ENCODE results near the gene PPP2R2D. TPM values are rescaled to one million over a fixed set of nuclear protein-coding genes. Genes with fewer than 3 reads are reported as not detected.

PPP2R2D gene
- total RNA-seq, 1 donor, result 33.4 TPM

DNA sequence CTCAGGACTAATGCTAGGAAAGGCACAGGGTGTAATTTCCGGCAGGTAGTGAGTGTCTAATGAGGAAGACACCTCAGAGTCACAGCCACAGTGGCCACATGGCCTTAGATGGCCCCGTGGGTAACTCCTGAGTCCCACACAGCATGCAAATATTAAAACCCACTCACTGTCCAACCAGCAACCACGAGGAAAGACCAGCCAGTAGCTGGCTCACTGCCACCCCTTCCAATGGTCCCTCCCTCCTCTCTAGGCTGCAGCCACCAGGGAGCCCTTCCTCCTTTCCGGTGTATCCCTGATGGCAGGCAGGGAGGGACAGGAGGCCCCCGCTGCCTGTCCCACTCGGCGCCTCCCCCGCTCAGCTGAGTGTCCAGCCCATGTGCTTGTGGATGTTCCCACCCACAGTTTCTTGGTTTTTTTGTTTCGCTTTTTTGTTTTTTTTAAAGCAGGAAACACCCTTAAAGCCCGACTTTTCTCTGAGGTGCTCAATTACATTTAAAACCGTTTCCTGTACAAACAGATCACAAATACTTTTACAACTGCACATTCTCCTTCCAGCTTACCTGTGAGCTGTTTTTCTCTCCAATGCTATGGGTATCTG lies 71.8 kb downstream of the PPP2R2D start:
- peaks cover 20% of the 10 kb centered on the region for H3K4me1 ChIP-seq (ENCODE audit: insufficient read depth, low read length)

DNA sequence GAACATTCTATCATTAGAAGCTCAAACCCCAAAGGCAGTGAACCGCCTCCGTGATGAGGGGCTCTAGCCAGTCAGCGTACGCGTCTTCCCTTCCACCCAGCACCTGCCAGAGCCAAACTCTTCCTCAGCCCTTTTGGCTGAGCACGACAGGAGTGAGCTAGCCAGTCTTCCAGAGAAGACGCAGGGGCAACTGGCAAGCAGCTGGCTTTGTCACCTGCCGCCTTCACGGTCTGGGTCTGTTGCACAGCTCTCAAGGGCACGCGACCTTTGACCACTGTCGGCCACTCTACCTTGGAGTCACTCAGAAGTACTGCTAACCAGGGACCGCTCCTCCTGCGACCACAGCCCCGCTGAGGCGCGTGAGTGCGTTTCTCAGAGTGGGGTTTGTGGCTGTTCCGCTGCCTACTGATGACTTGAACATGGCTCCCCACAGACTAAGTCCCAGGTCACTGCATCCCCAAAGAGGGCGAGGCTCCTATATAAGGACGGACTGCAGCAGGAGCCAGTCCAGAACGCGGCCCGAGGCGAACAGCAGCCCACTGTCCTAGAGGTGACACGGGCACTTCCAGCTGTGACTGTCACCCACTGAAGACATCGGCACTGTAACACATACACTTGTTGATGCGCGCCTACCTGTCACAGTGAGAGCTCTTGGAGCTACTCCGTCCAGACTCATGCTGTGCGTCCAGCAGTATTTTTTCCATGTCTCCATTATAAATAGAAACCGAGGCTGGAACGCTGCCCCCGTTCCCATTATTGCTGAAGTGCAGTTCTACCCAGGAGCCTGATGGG lies 72.5 kb downstream of the PPP2R2D start:
- no peaks in the 10 kb centered on the region for H3K9me3 ChIP-seq (ENCODE audit: low read depth, low read length)
- H3K4me3 ChIP-seq (ENCODE audit: low read length), result no peak overlapping the region
- H3K4me1 ChIP-seq (ENCODE audit: insufficient read depth, low read length), result peaks cover 20% of the 10 kb centered on the region
- H3K27me3 ChIP-seq (ENCODE audit: insufficient read depth, low read length), result no peaks in the 10 kb centered on the region

More for the DNA sequence above, 71.8 kb downstream of the PPP2R2D start:
- H3K4me3 ChIP-seq (ENCODE audit: low read length), result no peak overlapping the region
- no peaks in the 10 kb centered on the region for H3K27me3 ChIP-seq (ENCODE audit: insufficient read depth, low read length)
- H3K9me3 ChIP-seq (ENCODE audit: low read depth, low read length), result no peaks in the 10 kb centered on the region

DNA sequence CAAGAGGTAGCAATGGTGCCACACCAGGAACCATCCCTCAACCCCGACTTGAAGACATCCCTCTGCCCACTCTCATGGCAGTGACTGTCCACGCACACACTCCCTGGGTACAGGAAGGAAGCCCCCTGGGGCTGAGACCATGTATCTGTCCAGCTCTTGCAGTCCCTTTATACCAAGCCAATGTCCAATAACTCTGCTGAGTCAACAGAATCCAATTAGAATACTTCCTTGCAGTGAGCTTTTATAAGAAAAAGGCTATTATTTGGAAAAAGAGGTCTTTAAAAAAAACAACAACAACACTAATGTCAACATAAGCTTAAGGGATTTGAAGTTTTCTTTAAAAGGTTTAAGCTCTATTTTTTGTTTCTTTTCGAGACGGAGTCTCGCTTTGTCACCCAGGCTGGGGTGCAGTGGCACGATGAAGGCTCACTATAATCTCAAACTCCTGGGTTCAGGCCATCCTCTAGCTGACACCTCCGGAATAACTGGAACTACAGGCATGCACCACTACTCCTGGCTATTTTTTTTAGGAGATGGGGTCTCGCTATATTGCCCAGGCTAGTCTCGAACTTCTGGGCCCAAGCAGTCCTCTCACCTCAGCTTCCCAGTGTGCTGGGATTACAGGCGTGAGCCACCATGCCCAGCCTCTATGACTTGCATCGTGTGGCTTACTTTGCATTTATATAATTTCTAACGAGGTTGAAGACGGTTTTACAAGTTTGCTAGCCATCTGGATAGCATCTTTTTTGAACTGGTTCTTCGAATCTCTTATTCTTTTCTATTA lies 73.4 kb downstream of the PPP2R2D start:
- peaks cover 2% of the 10 kb centered on the region for H3K27me3 ChIP-seq (ENCODE audit: insufficient read depth, low read length)
- H3K9me3 ChIP-seq (ENCODE audit: low read depth, low read length), result no peaks in the 10 kb centered on the region
- no peak overlapping the region for H3K4me3 ChIP-seq (ENCODE audit: low read length)
- H3K4me1 ChIP-seq (ENCODE audit: insufficient read depth, low read length), result peaks cover 20% of the 10 kb centered on the region

DNA sequence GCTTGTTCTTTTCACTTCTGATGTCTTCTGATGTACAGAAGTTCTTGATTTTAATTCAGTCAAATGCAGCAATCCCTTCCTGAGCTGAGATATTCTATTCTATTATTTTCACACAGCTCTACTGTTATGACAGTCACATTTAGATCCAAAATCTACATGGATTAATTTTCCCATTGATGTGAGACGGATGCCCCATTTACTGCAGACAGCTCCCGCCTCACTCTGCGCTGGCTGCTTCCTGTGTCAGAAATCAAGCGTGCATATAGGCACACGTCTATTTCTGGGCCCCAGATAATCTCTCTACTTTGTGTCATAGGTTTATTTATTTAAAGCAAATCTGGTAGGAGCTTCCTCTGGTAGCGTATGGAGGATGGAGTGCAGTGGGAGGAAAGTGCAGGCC lies 74.2 kb downstream of the PPP2R2D start:
- Histone ChIP-seq H3K4me1 (ENCODE audit: insufficient read depth, low read length) (peaks cover 25% of the 10 kb centered on the region), H3K4me3 (ENCODE audit: low read length) (no peak overlapping the region), H3K27me3 (ENCODE audit: insufficient read depth, low read length) (peaks cover 2% of the 10 kb centered on the region), H3K9me3 (ENCODE audit: low read depth, low read length) (no peaks in the 10 kb centered on the region)

DNA sequence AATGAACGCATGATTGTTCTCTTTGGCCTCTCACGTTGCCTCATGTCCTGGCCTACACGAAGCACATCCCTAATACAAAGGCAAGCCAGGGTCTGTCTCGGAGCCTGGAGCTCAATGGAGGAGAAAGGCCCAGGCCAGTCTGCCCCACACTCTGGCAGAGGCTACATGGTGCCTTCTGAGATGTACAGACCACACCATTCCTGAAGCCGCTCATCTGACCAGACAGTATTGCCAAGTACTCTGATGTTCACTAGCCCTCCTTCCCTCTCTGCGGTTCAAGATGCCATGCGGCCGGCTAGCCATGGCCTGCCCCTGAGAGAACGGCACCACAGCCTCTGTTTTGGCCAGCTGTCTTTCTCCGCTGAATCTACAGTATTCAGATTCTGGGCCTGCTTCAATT lies 75.0 kb downstream of the PPP2R2D start:
- Histone ChIP-seq H3K9me3 (ENCODE audit: low read depth, low read length) (no peaks in the 10 kb centered on the region), H3K27me3 (ENCODE audit: insufficient read depth, low read length) (peaks cover 4% of the 10 kb centered on the region), H3K4me3 (ENCODE audit: low read length) (no peak overlapping the region), H3K4me1 (ENCODE audit: insufficient read depth, low read length) (peaks cover 29% of the 10 kb centered on the region)

DNA sequence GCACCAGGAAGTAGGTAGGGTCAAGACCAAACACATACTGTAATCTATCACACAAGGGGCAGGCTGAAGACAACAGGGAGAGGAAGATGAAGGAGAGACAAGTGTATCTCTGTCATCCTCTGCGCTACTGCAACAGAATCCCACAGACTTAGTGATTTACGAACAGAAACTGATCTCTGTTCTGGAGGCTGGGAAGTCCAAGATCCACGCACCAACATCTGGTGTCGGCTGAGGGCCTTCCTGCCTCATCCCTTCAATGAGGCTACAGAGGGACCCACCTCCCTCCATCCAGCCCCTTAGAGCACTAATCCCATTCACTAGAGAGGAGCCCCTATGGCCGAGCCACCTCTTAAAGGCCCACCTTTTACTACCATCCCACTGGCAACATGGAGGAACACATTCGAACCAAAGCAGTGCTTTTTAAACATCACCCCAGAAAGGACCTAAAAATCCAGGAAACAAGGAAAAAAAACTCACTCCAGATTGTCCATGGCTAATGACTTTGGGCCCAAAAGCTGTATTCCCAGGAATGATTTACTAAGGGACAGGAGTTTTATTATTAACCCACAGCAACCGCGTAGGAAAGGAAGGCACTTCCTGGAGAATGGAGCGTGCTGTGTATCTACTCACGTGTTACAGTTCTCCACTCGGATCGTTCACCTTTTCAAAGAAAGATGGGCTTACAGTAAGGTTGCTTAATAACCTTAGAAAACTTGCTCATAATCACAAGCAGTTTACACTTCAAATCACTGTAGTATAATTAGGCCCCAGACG lies 76.7 kb downstream of the PPP2R2D start:
- peaks cover 29% of the 10 kb centered on the region for H3K4me1 ChIP-seq (ENCODE audit: insufficient read depth, low read length)

DNA sequence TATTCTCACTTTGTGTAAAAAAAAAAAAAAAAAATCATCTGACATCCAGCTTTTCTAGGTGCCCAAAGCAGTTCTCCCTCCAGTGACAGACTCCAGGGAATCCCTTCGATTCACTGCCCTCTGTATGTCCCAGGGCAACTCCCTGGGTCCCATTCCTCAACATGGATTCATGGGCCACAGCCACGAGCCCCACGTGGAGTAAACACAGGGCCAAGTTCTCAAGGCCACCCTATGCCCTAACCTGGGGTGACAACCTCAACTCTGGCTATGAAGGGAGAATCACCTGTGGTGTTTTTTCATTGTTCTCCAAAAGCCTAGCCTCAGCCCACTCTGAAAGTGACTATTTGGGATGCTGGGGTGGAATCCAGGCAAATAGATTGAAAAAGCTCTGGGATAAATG lies 77.6 kb downstream of the PPP2R2D start:
- Histone ChIP-seq H3K4me3 (ENCODE audit: low read length) (no peak overlapping the region), H3K27me3 (ENCODE audit: insufficient read depth, low read length) (peaks cover 18% of the 10 kb centered on the region), H3K4me1 (ENCODE audit: insufficient read depth, low read length) (peaks cover 28% of the 10 kb centered on the region), H3K9me3 (ENCODE audit: low read depth, low read length) (no peaks in the 10 kb centered on the region)

More for the DNA sequence above, 76.7 kb downstream of the PPP2R2D start:
- H3K27me3 ChIP-seq (ENCODE audit: insufficient read depth, low read length), result peaks cover 11% of the 10 kb centered on the region
- H3K9me3 ChIP-seq (ENCODE audit: low read depth, low read length), result no peaks in the 10 kb centered on the region
- no peak overlapping the region for H3K4me3 ChIP-seq (ENCODE audit: low read length)

DNA sequence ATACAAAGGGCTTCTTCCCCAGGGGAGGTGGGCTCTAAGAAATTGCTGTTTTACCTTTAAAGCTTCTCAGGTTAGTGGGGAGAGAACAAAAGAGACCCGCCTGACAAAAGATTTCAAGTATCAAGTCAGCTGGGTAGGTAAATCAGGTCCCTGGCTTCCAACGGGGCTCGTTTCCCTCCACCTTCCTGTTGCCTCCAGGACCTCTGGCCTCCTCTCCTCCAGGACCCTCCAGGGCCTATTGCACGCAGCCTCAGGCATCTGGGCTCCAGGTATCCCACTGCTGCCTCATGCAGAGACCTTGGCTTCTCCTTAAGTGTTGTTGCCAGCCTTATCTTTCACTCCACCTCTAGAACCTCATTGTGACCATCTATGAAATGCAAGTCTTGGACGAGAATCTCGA lies 78.0 kb downstream of the PPP2R2D start:
- Histone ChIP-seq H3K4me3 (ENCODE audit: low read length) (no peak overlapping the region), H3K9me3 (ENCODE audit: low read depth, low read length) (no peaks in the 10 kb centered on the region), H3K4me1 (ENCODE audit: insufficient read depth, low read length) (peaks cover 23% of the 10 kb centered on the region), H3K27me3 (ENCODE audit: insufficient read depth, low read length) (peaks cover 18% of the 10 kb centered on the region)

DNA sequence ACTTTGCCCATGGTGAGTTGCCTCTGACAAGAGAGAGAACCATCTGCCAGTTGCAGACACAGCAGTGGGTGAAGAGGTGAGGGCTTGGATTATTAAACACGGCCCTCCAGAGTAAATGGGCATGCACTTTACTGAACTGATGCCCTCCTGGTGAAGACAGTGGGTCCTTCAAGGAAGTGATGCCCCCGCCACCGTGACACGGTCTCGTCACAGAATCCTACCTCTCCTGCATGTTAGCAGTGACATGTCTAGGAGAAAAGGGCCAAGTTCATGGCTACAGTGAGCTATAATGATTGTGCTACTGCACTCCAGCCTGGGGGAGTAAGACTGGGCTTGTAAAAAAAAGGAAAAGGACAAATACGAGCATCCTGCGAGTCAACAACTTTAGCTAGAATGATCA lies 78.5 kb downstream of the PPP2R2D start:
- no peak overlapping the region for H3K4me3 ChIP-seq (ENCODE audit: low read length)
- no peaks in the 10 kb centered on the region for H3K9me3 ChIP-seq (ENCODE audit: low read depth, low read length)
- H3K27me3 ChIP-seq (ENCODE audit: insufficient read depth, low read length), result peaks cover 18% of the 10 kb centered on the region
- peaks cover 22% of the 10 kb centered on the region for H3K4me1 ChIP-seq (ENCODE audit: insufficient read depth, low read length)

DNA sequence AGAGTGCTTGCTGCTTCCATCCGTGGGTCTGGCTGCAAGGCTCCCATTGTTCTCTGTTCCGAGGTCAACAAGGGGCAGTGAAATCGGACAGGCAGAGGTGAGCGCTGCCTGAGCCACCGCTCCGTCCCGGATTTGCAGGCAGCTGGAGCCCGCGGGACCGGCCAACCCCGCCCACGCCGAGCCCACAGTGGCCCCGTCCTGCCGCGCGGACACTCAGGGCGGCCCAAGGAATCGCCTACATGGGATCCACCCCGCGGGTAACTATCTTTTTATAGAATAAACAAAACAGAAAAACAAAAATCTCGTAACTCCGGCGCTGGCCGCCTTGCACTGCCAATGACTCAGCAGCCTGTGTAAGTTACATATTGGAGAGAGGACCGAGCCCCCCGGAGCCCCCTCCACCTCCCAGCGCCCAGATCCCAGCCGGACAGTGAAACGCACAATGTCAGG lies 79.0 kb downstream of the PPP2R2D start:
- Histone ChIP-seq H3K4me3 (ENCODE audit: low read length) (no peak overlapping the region), H3K9me3 (ENCODE audit: low read depth, low read length) (no peaks in the 10 kb centered on the region), H3K4me1 (ENCODE audit: insufficient read depth, low read length) (peaks cover 22% of the 10 kb centered on the region), H3K27me3 (ENCODE audit: insufficient read depth, low read length) (peaks cover 18% of the 10 kb centered on the region)

DNA sequence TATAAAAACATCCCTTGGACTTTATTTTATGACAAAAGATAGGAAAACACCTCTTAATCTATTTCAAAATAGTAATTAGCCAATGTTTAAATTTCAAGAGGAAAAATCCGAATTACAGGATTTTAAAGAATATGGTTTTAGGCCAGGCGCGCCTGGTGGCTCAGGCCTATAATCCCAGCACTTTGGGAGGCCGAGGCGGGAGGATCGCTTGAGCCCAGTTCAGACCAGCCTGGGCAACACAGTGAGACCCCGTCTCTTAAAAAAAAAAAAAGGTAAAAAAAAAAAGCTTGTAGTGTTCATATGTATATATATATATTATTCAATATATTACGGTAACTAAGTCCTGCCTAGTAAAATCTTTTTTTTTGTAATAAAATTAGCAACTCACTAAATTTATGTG lies 79.5 kb downstream of the PPP2R2D start:
- peaks cover 22% of the 10 kb centered on the region for H3K4me1 ChIP-seq (ENCODE audit: insufficient read depth, low read length)

DNA sequence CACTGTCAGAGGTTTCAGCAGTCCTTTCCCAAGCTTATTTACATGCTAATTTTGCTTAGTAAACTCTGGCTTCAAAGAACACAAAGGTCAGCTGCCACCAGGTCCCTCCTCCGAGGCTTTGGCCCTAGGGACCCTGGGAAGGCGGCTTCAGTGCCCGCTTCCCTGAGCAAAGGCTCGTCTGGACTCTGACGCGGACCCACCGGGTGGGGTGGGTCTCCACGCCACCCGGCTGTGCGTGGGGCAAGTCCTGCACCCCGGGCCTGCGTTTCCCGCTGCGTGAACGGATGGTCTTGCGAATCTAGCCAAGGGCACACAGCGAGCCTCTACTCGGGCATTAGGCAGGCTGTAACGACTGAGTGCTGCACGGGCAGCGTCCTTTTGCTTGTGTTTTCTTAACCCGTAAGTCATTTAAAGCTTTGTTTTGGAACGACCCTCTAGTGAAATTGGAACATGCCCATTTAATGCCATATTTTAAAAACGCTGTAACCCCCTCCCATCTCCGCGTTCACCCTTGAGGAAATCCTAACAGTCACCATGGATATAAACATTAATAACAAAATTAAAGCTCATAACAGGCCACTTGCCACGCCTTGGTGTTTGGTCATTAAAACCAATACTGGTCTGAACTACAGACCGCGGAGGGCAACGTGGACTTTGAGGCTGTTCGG lies 80.1 kb downstream of the PPP2R2D start:
- Histone ChIP-seq H3K27me3 (ENCODE audit: insufficient read depth, low read length) (peaks cover 18% of the 10 kb centered on the region), H3K4me1 (ENCODE audit: insufficient read depth, low read length) (peaks cover 22% of the 10 kb centered on the region), H3K4me3 (ENCODE audit: low read length) (peak overlapping the region; percentile 57), H3K9me3 (ENCODE audit: low read depth, low read length) (no peaks in the 10 kb centered on the region)

More for the DNA sequence above, 79.5 kb downstream of the PPP2R2D start:
- Histone ChIP-seq H3K9me3 (ENCODE audit: low read depth, low read length) (no peaks in the 10 kb centered on the region), H3K4me3 (ENCODE audit: low read length) (no peak overlapping the region), H3K27me3 (ENCODE audit: insufficient read depth, low read length) (peaks cover 18% of the 10 kb centered on the region)

DNA sequence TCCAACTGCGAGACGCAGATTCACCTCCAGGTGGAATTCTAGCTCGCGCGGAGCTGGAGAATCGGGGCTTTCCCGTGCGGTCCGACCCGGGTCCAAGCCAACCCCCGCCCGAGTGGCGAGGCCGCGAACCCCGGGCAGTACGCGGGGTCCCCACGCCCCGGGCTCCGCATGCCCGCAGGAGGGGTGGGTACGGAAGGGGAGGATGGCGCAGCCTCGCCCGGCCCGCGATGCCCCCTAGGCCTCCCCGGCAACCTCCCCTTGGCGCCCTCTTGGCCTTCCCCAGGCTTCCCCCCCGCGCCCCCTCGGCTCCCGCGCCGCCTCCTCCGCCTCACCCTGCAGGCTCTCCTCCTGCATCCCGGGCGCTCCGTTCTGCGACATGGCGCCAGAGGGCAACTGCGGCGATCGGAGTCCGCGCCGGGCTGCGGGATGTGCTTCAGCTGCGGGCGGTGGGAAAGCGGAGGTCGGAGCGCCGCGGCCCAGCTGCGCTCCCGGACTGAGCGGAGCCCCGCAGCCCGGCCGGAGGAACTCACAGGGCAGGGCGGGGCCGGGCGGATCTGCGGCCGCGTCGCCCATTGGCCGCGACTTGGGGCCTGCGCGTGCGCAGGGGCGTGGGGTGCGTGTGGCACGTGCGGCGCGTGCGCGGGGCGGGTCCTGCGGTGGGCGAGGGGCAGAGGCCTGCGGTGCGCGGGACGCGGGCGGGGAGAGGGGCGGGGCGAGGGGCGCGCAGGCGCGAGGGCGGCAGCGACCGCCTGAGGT lies 80.8 kb downstream of the PPP2R2D start, which contains the start of gene BNIP3:
Gene BNIP3 (minus strand): TSS at position 495 of the 756 bp plus-strand sequence. CDS start 117 bp downstream, at position 378.
- peaks cover 18% of the 10 kb centered on the region for H3K27me3 ChIP-seq (ENCODE audit: insufficient read depth, low read length)
- peaks cover 22% of the 10 kb centered on the region for H3K4me1 ChIP-seq (ENCODE audit: insufficient read depth, low read length)
- no peaks in the 10 kb centered on the region for H3K9me3 ChIP-seq (ENCODE audit: low read depth, low read length)
- peak within 1 kb of the TSS; percentile 57 for H3K4me3 ChIP-seq (ENCODE audit: low read length)
